Neuronal stem cell (in vitro differentiated cells): ENCODE results near the gene AFF3.
A peak's percentile ranks its signal among the peaks of the same experiment; 100 is the strongest.

Experiments used
- DNase-seq: peaks from one replicate; pipeline ENCODE4 v3.0.0-alpha.2; 2013; ENCODE audit warnings: low spot score
- H2AFZ ChIP-seq: one replicate; pipeline ENCODE4 v1.6.1; 2013; ENCODE audit warnings: mild to moderate bottlenecking, low read length, inconsistent platforms
- H2AK5ac ChIP-seq: 2 replicates; pipeline ENCODE4 v1.6.1; 2013; ENCODE audit warnings: low read depth, mild to moderate bottlenecking, inconsistent platforms, low read length, moderate library complexity, mixed read lengths
- H2BK120ac ChIP-seq: 2 replicates; pipeline ENCODE4 v1.6.1; 2013; ENCODE audit warnings: low read depth, mild to moderate bottlenecking, inconsistent platforms, low read length, moderate library complexity, mixed read lengths
- H2BK12ac ChIP-seq: one replicate; pipeline ENCODE4 v1.6.1; 2013; ENCODE audit warnings: low read length, inconsistent platforms
- H2BK15ac ChIP-seq: 2 replicates; pipeline ENCODE4 v1.6.1; 2013; ENCODE audit warnings: mild to moderate bottlenecking, low read length, inconsistent platforms, mixed read lengths
- H2BK5ac ChIP-seq: one replicate; pipeline ENCODE4 v1.6.1; 2013; ENCODE audit warnings: inconsistent platforms, mild to moderate bottlenecking, low read length, moderate library complexity
- H3K14ac ChIP-seq: one replicate; pipeline ENCODE4 v1.6.1; 2013; ENCODE audit warnings: low read length, inconsistent platforms
- H3K18ac ChIP-seq: 2 replicates; pipeline ENCODE4 v1.6.1; 2013; ENCODE audit warnings: low read length, inconsistent platforms
- H3K23ac ChIP-seq: 2 replicates; pipeline ENCODE4 v1.6.1; 2013; ENCODE audit warnings: low read depth, mild to moderate bottlenecking, mixed read lengths, low read length, inconsistent platforms; ENCODE audit not compliant: poor library complexity
- H3K27ac ChIP-seq: replicated peaks from 3 replicates; pipeline ENCODE4 v1.5.1; 2013; ENCODE audit warnings: low read length, inconsistent platforms
- H3K27me3 ChIP-seq, 3 experiments: 2 replicates each; pipeline ENCODE4 v1.6.1; 2013; ENCODE audit warnings: low read length in 3 of 3, mild to moderate bottlenecking in 2 of 3, inconsistent platforms in 1 of 3, low read depth in 1 of 3, mixed read lengths in 1 of 3, moderate library complexity in 1 of 3; ENCODE audit not compliant: control insufficient read depth in 3 of 3, insufficient read depth in 3 of 3
- H3K36me3 ChIP-seq, 2 donors: replicated peaks in 1 of 2; 2 replicates each; pipeline ENCODE4 v1.6.1; 2013; ENCODE audit warnings: low read length in 2 of 2; ENCODE audit not compliant: control insufficient read depth in 2 of 2, insufficient read depth in 2 of 2
- H3K4ac ChIP-seq: 2 replicates; pipeline ENCODE4 v1.6.1; 2013; ENCODE audit warnings: inconsistent platforms, mild to moderate bottlenecking, low read length, moderate library complexity
- H3K4me1 ChIP-seq, 2 donors: 1 replicate in 1 of 2; 2 replicates in 1 of 2; pipeline ENCODE4 v1.6.1; 2013; ENCODE audit warnings: low read length in 2 of 2, low read depth in 1 of 2; ENCODE audit not compliant: control insufficient read depth in 2 of 2, insufficient read depth in 1 of 2
- H3K4me2 ChIP-seq: one replicate; pipeline ENCODE4 v1.6.1; 2013; ENCODE audit warnings: mild to moderate bottlenecking, low read length, inconsistent platforms; ENCODE audit not compliant: insufficient read depth, poor library complexity, severe bottlenecking
- H3K4me3 ChIP-seq, 2 donors: 2 replicates each; pipeline ENCODE4 v1.5.1; 2013; ENCODE audit warnings: low read length in 2 of 2, mild to moderate bottlenecking in 2 of 2, inconsistent platforms in 1 of 2, moderate library complexity in 1 of 2
- H3K79me1 ChIP-seq: one replicate; pipeline ENCODE4 v1.6.1; 2013; ENCODE audit warnings: low read depth, mild to moderate bottlenecking, inconsistent platforms, low read length, moderate library complexity
- H3K9ac ChIP-seq: one replicate; pipeline ENCODE4 v1.6.1; 2013; ENCODE audit warnings: mild to moderate bottlenecking, low read depth, low read length, inconsistent platforms; ENCODE audit not compliant: poor library complexity
- H3K9me3 ChIP-seq, 2 donors: replicated peaks in 1 of 2; 2 replicates each; pipeline versions ENCODE3 to v1.6.1; 2013; ENCODE audit warnings: low read length in 2 of 2, mild to moderate bottlenecking in 2 of 2, inconsistent platforms in 1 of 2, low read depth in 1 of 2, mixed read lengths in 1 of 2, moderate library complexity in 1 of 2; ENCODE audit not compliant: control insufficient read depth in 2 of 2, insufficient read depth in 1 of 2
- H4K8ac ChIP-seq: one replicate; pipeline ENCODE4 v1.6.1; 2013; ENCODE audit warnings: low read depth, mild to moderate bottlenecking, inconsistent platforms, low read length, moderate library complexity
- H4K91ac ChIP-seq: one replicate; pipeline ENCODE4 v1.6.1; 2013; ENCODE audit warnings: low read length, low read depth, mild to moderate bottlenecking, inconsistent platforms; ENCODE audit not compliant: poor library complexity
- WGBS, 2 donors: extraction: QIAGEN DNeasy Blood & Tissue Kit; methylation state at CpG; one replicate each; pipeline ENCODE4 v1.1.7; 2013; ENCODE audit warnings: missing lambda C conversion rate in 2 of 2, mixed read lengths in 1 of 2; ENCODE audit not compliant: insufficient read length in 2 of 2, insufficient replicate concordance in 1 of 2; ENCODE audit errors: extremely low coverage in 2 of 2; 5-methylcytosine and 5-hydroxymethylcytosine counted together

The AFF3 gene

GRCh38 chr2:100042562-100042961, 99.8 kb downstream of the AFF3 start:
- H3K27me3 ChIP-seq, result peaks cover 0 to 11% (median 0%) of the 10 kb centered on the region in 3 experiments
- H2AFZ ChIP-seq, result no peak overlapping the region
- H2BK5ac ChIP-seq, result no peak overlapping the region
- H3K9ac ChIP-seq, result no peak overlapping the region
- no peak overlapping the region for H3K4ac ChIP-seq
- no peak overlapping the region for H2AK5ac ChIP-seq
- no peak overlapping the region for H2BK120ac ChIP-seq
- no peak for DNase-seq
- peaks cover 16 to 22% of the 10 kb centered on the region in 2 donors for H3K4me1 ChIP-seq
- no peaks in the 10 kb centered on the region for H3K9me3 ChIP-seq
- no CpG with 5 or more reads among the region's 3 CpGs for WGBS, 2 donors
- H3K79me1 ChIP-seq, result no peaks in the 10 kb centered on the region
- H2BK15ac ChIP-seq, result no peak overlapping the region
- H4K91ac ChIP-seq, result no peak overlapping the region
- H3K4me2 ChIP-seq, result no peak overlapping the region
- no peak overlapping the region for H2BK12ac ChIP-seq
- no peak overlapping the region for H3K23ac ChIP-seq
- H3K4me3 ChIP-seq, result no peak overlapping the region
- no peak overlapping the region for H3K18ac ChIP-seq
- H3K14ac ChIP-seq, result no peak overlapping the region
- H3K27ac ChIP-seq, result peak overlapping the region; percentile 68
- H4K8ac ChIP-seq, result no peak overlapping the region
- H3K36me3 ChIP-seq, result no peaks in the 10 kb centered on the region

- Histone ChIP-seq H3K14ac (no peak overlapping the region), H3K4me3 (no peak overlapping the region), H3K36me3 (no peaks in the 10 kb centered on the region), H2BK15ac (no peak overlapping the region), H3K27ac (peak overlapping the region; percentile 68), H3K9ac (no peak overlapping the region), H2BK12ac (no peak overlapping the region), H4K91ac (no peak overlapping the region), H4K8ac (no peak overlapping the region), H2BK5ac (no peak overlapping the region), H3K9me3 (no peaks in the 10 kb centered on the region), H3K27me3 (peaks cover 0 to 11% (median 0%) of the 10 kb centered on the region in 3 experiments), H3K79me1 (no peaks in the 10 kb centered on the region), H3K4me1 (peaks cover 16 to 22% of the 10 kb centered on the region in 2 donors), H2AFZ (no peak overlapping the region), H3K4me2 (no peak overlapping the region), H3K23ac (no peak overlapping the region), H3K18ac (no peak overlapping the region), H3K4ac (no peak overlapping the region), H2AK5ac (no peak overlapping the region), H2BK120ac (no peak overlapping the region)
- DNase-seq, result peak; percentile 76
- WGBS, 2 donors, result no CpG with 5 or more reads among the region's 12 CpGs
Observed at GRCh38 chr2:100041946-100042345, 100.4 kb downstream of the AFF3 start.

GRCh38 chr2:100041385-100041784, 101.0 kb downstream of the AFF3 start:
- Histone ChIP-seq H3K79me1 (no peaks in the 10 kb centered on the region), H3K23ac (no peak overlapping the region), H3K4ac (no peak overlapping the region), H3K4me2 (no peak overlapping the region), H3K27me3 (peaks cover 0 to 11% (median 0%) of the 10 kb centered on the region in 3 experiments), H3K27ac (no peak overlapping the region), H3K36me3 (no peaks in the 10 kb centered on the region), H2BK15ac (no peak overlapping the region), H2AK5ac (no peak overlapping the region), H2BK5ac (no peak overlapping the region), H2BK120ac (no peak overlapping the region), H3K9me3 (no peaks in the 10 kb centered on the region), H3K14ac (no peak overlapping the region), H4K91ac (no peak overlapping the region), H2AFZ (no peak overlapping the region), H3K18ac (no peak overlapping the region), H3K9ac (no peak overlapping the region), H3K4me3 (no peak overlapping the region), H2BK12ac (no peak overlapping the region), H3K4me1 (peaks cover 16 to 22% of the 10 kb centered on the region in 2 donors), H4K8ac (no peak overlapping the region)
- no peak for DNase-seq
- no CpG with 5 or more reads among the region's 4 CpGs for WGBS, 2 donors

DNA sequence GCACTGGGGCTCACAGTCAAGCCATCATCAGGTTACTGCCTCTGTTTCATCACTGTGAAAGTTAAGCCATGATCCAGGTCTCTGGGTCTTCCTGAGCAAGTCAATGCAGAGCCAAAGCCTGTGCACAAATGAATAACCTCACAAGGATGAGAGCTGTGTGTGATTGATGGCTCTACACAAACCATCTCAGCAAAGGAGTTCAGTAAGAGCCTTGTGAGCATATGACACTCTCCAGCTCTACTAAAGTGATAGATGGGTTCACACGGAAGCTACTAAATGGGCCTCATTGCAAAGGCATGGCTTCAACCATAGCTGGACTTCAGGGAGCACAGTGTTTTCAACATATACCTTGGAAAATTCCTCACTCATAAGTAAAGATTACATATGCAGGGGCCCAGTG, 101.5 kb downstream of the AFF3 start:
- no peaks in the 10 kb centered on the region for H3K36me3 ChIP-seq
- no peak overlapping the region for H3K9ac ChIP-seq
- no peak overlapping the region for H3K23ac ChIP-seq
- no peak overlapping the region for H3K14ac ChIP-seq
- no peak overlapping the region for H3K4me3 ChIP-seq
- H2AFZ ChIP-seq, result no peak overlapping the region
- peaks cover 16 to 22% of the 10 kb centered on the region in 2 donors for H3K4me1 ChIP-seq
- H4K8ac ChIP-seq, result no peak overlapping the region
- H4K91ac ChIP-seq, result no peak overlapping the region
- no peak overlapping the region for H2BK12ac ChIP-seq
- H2AK5ac ChIP-seq, result no peak overlapping the region
- H2BK5ac ChIP-seq, result no peak overlapping the region
- WGBS, 2 donors, result no CpG with 5 or more reads among the region's 1 CpG
- H3K4ac ChIP-seq, result no peak overlapping the region
- H3K4me2 ChIP-seq, result no peak overlapping the region
- no peaks in the 10 kb centered on the region for H3K79me1 ChIP-seq
- H3K27me3 ChIP-seq, result peaks cover 0 to 11% (median 0%) of the 10 kb centered on the region in 3 experiments
- H2BK120ac ChIP-seq, result no peak overlapping the region
- H2BK15ac ChIP-seq, result no peak overlapping the region
- no peak overlapping the region for H3K18ac ChIP-seq
- H3K27ac ChIP-seq, result no peak overlapping the region
- no peaks in the 10 kb centered on the region for H3K9me3 ChIP-seq
- DNase-seq, result no peak
